HG03460 (cell line): ENCODE data around the gene ATG14.
A peak's percentile ranks its signal among the peaks of the same experiment; 100 is the strongest.
"Not testable (repeated sequence)": the region's sequence is repeated elsewhere in the genome, so short reads cannot be mapped to it uniquely, and the experiment has no call there.

Experiments used
- ATAC-seq: cut with Tn5 transposase; IDR thresholded peaks from one replicate; pipeline ENCODE4 v1.9.1; 2021; ENCODE audit not compliant: unreplicated experiment

ATG14 gene

DNA sequence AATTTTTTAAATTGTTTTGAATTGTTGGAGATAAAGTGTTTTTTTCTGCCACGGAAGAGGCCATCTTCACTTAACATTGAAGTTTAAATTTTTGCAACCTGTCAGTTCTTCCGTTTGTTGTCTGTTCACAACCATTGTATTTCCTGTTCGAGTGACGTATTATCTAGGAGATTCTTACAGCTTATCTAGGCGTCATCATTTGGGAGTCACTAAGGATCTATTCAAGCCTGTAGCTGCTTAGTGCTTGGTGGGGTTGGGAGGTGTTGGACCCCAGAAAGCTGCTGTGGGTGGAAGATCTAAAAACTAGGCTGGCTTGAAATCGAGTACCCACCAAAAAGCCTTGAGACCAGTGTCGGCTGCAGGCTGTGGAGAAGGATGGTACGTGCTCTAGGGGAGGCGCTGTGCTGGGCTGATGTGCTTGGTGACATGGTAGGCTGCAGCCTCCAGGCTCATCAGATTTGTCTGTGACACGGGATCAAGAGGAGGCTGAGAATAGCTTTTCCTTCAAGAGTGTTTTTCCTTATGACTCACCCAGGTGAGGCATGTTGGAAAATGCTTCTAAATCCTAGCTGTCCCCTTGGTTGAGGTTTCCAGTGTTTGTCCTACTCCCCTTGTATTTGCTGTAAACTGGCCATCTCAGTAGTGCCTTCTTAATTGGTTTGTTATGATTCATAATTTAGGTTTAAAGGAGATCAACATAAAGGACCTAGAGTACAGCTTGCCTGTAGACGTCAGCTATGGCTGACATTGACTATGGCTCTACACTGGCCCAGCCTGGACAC is 57.8 kb downstream of the ATG14 start:
- ATAC-seq: no peak

DNA sequence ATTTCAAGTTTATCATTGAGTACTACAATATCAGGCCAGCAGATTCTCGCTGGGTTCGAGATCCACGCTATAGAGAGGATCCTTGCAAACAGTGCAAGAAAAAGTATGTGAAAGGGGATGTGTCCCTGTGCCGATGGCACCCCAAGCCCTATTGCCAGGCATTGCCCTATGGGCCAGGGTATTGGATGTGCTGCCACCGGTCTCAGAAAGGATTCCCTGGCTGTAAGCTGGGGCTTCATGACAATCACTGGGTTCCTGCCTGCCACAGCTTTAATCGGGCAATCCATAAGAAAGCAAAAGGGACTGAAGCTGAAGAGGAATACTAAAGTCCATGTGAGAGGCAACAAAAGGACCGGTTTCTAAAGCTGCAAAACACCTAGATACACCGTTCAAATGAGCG is 59.4 kb downstream of the ATG14 start:
- ATAC-seq: no peak

DNA sequence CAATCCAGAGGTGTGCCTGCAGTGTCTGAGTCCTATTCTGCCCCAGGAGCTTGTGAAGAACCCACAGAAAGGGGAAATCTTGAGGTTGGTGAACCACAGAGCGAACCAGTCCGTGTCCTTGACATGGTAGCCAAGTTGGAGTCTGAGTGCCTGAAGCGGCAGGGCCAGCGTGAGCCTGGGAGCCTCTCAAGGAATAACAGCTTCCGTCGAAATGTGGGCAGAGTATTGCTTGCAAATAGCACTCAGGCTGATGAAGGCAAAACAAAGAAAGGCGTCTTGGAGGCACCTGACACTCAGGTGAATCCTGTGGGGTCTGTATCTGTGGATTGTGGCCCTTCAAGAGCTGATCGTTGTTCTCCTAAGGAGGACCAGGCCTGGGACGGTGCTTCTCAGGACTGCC is 60.5 kb downstream of the ATG14 start:
- ATAC-seq: no peak

DNA sequence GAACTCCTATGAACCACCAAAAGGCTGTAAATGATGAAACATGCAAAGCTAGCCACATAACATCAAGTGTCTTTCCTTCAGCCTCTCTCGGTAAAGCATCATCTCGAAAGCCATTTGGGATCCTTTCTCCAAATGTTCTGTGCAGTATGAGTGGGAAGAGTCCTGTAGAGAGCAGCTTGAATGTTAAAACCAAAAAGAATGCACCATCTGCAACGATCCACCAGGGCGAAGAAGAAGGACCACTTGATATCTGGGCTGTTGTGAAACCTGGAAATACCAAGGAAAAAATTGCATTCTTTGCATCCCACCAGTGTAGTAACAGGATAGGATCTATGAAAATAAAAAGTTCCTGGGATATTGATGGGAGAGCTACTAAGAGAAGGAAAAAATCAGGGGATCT is 61.2 kb downstream of the ATG14 start:
- no peak for ATAC-seq

DNA sequence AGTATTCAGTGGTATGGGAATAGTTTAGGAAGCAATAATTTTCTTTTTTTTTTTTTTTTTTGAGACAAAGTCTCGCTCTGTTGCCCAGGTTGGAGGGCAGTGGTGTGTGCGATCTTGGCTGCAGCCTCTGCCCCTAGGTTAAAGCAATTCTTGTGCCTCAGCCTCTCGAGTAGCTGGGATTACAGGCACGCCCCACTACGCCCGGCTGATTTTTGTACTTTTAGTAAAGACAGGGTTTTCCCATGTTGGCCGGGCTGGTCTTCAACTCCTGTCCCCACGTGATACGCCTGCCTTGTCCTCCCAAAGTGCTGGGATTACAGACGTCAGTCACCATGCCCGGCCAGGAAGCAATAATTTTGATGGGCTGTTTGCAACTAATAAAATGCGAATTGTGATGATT is 62.1 kb downstream of the ATG14 start:
- no peak for ATAC-seq

DNA sequence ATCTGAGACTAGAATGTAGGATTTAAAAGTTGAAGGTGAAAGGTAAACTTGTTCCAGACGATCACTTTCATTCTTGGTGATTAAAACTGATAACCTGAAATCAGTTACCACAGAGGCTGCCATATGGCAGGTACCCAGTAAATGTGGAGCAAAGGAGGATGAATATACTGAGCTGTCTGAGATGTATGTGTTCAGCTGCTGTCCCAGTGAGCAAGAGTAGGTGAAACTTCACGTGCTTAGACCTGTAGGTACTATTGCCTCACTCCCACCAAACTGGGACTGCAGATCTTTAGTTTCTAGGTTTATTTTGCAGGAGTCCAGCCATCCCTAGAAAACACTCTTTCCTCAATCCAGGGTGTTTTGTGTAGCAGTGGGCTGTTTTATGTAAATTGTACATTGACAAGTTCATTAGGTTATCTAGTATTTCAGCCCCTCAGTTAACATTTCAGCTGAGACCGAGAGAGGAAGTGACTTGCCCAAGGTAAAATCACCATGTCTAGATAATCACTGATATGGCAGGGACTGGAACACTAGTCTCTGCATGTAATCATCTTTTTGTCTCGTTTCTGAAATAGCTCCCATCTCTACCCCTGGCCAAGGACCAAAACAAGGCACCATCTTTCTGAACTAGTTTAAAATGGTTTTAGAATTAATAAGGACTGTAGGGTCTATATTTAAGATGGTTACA is 62.7 kb downstream of the ATG14 start:
- ATAC-seq: peak; percentile 53

DNA sequence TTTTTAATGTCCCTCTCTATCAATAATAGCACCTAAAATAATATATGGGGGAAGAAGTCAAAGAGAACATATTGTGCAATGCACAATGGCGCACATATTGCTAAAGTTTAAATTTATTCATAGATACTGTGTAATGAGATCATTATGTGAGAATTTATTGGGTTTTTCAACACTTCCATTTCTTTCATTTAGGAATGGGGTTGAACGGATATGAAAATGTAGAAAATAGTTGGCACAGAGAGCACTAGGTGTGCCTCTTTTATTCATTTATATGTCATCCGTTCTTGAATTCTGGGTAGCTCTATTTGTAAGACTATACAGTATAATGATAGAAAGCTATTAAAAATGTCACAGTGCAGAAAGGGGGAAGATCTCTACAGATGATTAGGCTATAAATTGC is 63.9 kb downstream of the ATG14 start:
- ATAC-seq: no peak

DNA sequence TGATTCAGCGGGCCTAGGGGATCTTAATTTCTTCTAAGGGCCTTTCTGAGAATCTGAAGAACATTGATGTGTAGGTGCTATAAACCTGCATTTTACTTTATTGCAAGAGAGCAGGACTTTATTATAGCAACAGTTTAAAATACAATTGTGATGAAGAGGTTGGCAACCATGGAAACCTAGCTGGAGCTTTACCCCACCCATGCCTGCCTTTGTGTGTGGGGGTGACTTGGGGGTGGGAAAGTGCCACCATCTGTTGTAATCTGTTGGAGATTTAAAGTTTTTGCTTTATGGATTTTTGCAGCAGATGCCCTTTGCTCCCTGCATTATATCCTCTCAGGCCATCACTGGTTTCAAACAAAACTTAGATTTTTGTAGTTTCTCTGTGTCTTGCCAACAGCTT is 64.6 kb downstream of the ATG14 start:
- no peak for ATAC-seq

DNA sequence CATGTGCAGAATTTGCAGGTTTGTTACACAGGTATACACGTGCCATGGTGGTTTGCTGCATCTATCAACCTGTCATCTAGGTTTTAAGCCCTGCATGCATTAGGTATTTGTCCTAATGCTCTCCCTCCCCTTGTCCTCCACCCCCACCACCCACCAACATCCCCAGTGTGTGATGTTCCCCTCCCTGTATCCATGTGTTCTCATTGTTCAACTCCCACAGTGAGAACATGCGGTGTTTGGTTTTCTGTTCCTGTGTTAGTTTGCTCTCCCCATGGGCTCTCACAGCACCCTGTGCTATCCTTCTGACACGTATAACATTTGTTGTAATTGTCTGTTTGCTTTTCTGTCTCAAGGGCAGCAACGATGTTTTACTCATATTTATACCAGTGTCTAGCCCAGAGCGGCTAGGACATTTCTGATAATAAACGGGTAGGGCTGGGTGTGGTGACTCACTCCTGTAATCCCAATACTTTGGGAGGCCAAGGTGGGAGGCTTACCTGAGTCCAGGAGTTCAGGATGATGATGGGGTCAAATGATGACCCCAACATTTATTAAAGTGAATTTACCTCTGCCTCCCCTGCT is 67.0 kb downstream of the ATG14 start:
- ATAC-seq: not testable (repeated sequence)

DNA sequence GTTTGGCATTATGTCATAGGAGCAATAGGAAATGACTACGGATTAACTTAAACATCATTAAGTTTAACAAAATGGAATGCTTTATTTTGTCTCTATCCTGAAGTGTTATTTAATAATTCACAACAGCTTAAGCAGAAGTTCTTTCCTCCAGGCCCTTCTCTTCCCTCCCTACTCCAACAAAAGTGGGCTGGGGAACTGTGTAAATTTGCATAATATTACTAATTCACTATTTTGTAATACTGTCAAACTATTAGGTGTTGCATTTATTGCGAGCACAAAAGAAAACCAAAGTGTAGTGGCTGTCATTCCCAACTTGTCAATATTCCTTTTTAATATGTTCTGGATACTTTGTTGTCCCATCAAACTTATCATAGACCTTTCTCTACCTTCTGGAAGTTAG is 69.8 kb downstream of the ATG14 start:
- ATAC-seq: no peak

DNA sequence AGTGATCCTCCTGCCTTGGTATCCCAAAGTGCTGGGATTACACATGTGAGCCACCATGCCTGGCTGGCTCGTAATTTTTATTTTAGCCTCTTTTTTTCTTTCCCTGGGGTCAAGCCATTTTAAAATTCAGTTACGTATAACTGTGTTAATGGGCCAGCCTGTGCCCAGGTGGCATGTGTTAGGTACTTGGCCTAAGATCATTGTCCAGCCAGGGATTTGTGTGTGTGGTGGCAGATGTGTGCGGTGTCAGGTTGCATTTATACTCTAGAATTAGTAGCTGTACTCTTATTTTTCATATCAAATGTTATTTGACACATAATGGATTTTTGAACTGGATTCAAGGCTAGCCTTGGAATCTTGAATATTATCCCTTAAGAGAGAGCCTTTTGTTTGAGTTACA is 71.1 kb downstream of the ATG14 start:
- ATAC-seq: no peak

DNA sequence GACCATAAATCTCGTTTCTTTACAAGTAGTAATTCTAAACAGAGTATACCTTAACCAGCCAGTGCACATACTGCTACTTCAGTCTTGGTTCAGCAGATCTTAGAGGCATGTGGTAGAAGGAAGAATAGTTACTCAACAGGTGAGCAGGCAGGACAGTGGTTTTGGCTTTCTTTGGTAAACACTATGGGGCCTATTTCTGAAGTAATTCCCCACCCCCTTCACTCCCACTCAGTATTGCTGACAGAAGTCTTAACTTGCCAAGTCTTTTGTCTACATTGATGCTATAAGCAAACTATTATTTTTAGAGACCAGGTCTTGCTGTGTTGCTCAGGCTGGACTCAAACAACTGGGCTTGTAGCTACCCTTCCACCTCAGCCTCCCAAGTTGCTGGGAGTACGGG is 71.9 kb downstream of the ATG14 start:
- no peak for ATAC-seq

DNA sequence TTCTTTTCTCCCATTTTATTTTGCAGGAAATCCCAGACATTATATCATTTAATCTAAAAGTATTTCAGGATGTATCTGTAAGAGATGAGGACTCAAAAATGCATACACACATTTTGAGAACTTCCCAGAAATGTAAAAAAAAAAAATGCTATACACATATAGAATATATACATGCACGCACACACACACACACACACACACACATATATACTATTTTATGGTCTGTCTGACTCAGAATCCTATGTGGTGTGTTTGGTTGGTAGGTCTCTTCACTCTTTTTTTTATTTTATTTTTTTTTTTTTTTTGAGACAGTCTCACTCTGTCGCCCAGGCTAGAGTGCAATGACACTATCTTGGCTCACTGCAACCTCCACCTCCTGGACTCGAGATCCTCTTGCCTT is 74.9 kb downstream of the ATG14 start:
- no peak for ATAC-seq

DNA sequence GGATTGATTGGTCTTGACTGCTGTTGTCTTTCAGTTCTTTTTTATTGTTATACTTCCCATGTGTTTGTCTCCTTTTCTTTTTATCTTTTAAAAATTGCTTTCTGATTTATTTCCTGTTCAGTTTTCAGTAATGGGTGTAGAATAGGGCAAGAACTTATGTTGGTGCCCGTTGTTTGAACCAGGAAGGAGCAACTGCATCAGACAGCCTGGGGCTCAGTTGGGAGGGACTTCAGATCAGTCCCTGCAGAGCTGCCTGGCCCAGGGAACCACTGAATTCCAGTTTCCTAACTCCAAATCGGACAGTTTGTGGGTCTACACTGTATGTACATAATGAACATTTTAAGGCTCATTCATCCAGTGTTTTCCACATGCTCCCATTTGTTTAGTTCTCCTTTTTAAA is 75.5 kb downstream of the ATG14 start:
- no peak for ATAC-seq

DNA sequence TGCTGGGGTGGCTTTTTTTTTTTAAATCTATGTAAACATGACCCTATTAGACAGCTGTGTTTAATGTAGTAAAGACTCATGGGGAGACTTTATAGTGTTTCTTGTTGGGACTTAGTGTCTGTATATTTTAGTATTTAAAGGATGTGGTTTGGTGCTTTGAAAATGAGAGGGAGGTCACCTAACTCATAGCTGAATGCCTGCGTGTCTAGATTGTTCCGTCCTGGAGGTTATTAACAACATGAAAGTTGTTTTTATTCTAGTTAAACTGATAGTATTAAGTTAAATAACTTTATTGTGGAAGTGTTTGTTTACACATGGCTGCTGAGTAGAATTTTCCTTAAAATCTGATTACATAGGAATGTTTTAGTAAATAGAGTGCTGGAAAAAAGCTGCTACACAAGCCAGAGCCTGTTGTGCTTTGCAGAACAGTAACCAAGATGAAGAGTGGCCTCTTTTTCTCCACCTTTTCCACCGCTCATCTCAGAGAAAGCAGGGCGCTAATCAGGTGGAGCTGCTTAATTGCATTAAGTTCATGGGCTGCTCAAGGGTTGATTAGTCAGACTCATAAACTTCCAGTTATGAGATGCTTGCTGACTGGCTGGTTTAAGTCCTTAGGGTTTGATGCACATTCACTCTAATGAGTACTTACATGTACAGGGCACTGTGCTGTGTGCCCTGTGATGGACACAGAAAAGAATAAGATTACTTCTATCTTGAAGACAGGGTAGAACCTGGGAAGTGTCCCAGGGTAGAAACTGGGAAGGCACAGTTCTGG is 77.7 kb downstream of the ATG14 start:
- peak; percentile 47 for ATAC-seq

DNA sequence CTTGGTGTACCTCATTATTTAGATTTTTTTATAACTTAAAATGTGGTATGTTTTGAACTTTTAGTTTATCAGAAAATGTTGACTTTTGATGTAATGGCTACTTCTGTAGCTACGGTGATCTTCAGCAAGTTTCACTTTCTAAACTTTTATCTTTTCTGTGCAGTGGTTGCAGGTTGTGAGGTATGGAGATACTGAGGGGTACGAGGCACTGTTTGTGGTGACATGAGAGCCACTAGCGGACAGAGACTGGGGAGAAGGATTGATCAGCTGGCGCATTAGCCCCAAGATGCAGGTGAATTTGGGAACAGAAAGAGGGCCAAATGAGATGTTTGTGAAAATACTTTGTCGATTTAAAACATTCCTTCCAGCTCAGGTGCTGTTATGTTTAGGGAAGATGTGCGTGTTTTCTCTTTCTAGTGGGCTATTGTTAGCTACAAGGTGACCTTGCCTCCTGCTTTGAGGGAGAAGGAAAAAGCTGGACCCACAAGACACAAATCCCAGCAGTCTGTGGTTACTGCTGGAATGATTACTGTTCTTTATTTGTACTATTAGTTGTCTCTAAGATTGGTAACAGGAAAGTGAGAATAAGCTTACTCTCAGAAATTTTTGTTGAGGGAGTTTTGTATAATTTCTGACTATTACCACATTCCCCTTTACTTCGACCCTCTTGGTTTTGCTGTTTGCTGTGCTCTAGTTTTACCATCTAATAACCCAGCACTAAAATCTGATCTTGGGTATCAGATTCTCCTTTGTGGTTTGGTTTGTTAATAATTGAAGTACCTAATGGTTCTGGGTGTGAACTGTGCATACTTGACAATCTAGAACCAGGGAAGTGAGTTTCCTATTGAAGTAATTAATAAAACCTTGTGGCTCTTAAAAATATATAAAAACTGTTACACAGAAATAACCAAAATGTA is 78.7 kb downstream of the ATG14 start:
- ATAC-seq: peak; percentile 50

DNA sequence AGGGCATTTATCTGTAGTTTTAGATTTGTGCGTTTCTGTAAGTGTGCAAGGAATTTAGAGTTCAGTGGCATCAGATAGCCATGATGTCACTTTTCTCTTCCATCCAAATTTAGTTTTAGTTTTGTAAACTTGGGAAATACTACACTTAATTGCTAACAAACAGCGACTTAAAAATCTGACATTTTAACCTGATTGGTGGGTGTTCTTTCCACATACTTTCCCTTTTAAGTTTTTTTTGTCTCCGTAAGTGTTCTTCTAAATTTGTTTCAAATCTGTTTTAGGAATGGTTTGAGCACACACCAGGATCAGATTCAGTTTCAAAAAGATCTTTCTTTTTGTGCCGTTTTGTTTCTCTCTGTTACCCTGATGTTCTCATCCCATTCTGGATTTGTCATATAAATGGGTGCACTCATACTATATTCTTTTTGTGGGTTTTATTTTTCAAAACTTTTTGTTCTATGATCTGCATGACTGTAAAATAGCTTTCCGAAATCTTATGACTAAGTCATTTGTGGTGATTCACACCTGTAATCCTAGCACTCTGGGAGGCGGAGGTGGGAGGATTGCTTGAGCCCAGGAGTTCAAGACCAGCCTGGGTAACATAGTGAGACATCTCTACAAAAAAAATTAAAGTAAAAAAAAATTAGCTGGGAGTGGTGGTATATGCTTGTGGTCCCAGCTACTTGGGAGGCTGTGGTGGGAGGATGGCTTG is 81.5 kb downstream of the ATG14 start:
- no peak for ATAC-seq

DNA sequence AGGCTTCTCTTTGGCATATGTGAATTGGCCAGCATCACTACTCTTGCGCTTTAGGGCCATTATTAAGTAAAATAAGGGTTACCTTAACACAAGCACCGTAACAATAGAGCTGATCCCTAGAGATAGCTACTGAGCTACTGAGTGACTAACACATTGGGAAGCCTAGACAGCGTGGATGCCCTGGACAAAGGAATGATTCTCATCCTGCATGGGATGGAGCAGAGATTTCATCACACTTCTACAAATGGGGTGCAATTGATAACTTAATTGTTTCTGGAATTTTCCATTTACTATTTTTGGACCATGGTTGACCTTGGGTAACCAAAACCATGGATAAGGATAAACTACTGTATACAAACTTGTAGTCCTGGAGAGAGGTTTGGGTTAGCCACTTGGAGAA is 83.3 kb downstream of the ATG14 start:
- no peak for ATAC-seq

DNA sequence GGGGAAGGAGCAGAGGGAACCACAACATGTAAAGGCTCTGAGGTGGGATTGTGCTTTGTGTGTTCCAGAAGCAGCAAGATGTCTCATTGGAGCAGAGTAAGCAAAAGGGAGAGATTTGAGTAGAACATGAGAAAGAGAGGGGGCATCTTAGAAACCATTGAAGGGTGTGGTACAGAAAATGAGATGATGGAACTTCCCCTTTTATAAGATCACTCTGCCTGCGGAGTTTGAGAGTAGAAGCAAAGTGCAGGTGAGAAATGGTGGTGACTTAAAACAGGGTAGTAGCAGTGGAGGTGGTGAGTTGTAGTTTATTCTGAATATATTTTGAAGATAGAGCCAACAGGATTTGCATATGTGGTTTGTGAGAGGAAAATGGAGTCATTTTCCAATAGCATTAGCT is 84.5 kb downstream of the ATG14 start:
- no peak for ATAC-seq

DNA sequence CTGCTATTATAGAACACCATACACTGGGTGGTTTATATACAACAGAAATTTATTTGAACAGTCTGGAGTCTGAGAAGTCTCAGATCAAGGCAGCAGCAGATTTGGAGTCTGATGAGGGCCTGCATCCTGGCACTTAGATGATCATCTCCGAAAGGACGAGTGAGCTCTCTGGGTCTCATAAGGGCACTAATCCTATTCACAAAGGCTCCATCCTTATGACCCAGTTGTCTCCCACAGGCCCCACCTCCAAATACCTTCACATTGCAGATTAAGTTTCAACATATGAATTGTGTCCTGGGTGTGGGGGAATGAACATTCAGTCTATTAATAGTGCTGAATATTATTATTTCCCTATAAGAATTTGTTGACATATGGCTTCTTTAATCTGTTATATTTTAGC is 86.8 kb downstream of the ATG14 start:
- ATAC-seq: no peak
